Esophagus squamous epithelium (tissue), 5 donors: Measurements from ENCODE around the gene UXT. TPM values are rescaled to one million over a fixed set of nuclear protein-coding genes. Genes with fewer than 3 reads are reported as not detected.
"Not testable (repeated sequence)": the region's sequence is repeated elsewhere in the genome, so short reads cannot be mapped to it uniquely, and the experiment has no call there.

ENCODE experiments used
- DNase-seq: peaks from one replicate; lab custom pipeline; 2025; lab: John Stamatoyannopoulos, UW
- H3K27ac ChIP-seq, 4 donors: fragments of 200-600 bp; sonication (generic); one replicate each; pipeline ENCODE4 v1.5.1; 2016 to 2019; ENCODE audit warnings: mild to moderate bottlenecking in 1 of 4
- H3K27me3 ChIP-seq, 4 donors: fragments of 200-600 bp; sonication (generic); 1 replicate in 3 of 4; 2 replicates in 1 of 4; pipeline versions ENCODE4 v1.5.1 to v1.6.0; 2017 to 2021; ENCODE audit warnings: antibody characterized with exemption in 1 of 4
- H3K36me3 ChIP-seq, 3 donors: fragments of 200-600 bp; sonication (generic); one replicate each; pipeline ENCODE4 v1.5.1; 2016 to 2019
- H3K4me1 ChIP-seq, 3 donors: fragments of 200-600 bp; sonication (generic); one replicate each; pipeline ENCODE4 v1.5.1; 2017 to 2019
- H3K4me3 ChIP-seq, 4 donors: fragments of 200-600 bp; sonication (generic); 1 replicate in 3 of 4; 2 replicates in 1 of 4; pipeline ENCODE4 v1.5.1; 2016 to 2019; ENCODE audit warnings: mild to moderate bottlenecking in 2 of 4, moderate library complexity in 1 of 4
- H3K9me3 ChIP-seq, 3 donors: fragments of 200-600 bp; sonication (generic); one replicate each; pipeline ENCODE4 v1.5.1; 2016 to 2019
- CTCF ChIP-seq, 6 experiments: fragments of 450-650 bp in 4 of 6; fragments of 200-600 bp in 2 of 6; sonication (generic) in 2 of 6; IDR thresholded peaks; one replicate each; pipeline ENCODE4 v1.5.1; 2016 to 2019; ENCODE audit warnings: antibody characterized with exemption in 6 of 6, mild to moderate bottlenecking in 4 of 6, moderate library complexity in 4 of 6
- POLR2A ChIP-seq, 4 donors: fragments of 450-650 bp; IDR thresholded peaks; one replicate each; pipeline ENCODE4 v1.6.1; 2017; ENCODE audit warnings: antibody characterized with exemption in 4 of 4, mild to moderate bottlenecking in 4 of 4, moderate library complexity in 3 of 4
- WGBS, 2 donors: methylation state at CpG; one replicate each; pipeline ENCODE4 v1.1.5; 2018; 5-methylcytosine and 5-hydroxymethylcytosine counted together
- intact Hi-C: fragments of 100-400 bp; cut with DNase I; formaldehyde crosslinking; loops from one replicate; pipeline ENCODE4 v1.15.0; 2022
- total RNA-seq, 4 donors: library from RNA; depleted of rRNA; stranded (reverse); fragments of >200 nt; gene quantifications; one replicate each; pipeline ENCODE4 v1.1.0, GENCODE V29; 2016
- donor health status: DM: yes; HTN: yes; CAD: no.

UXT gene
- total RNA-seq, 4 donors from 2014 or later: 44.1 to 128 (median 87.8) TPM

GRCh38 chrX:47697181-47697580 lies 38.2 kb upstream of the UXT start:
- intact Hi-C loops: no loop called here
- H3K9me3 ChIP-seq: no peaks in the 10 kb centered on the region
- no peaks in the 10 kb centered on the region for H3K36me3 ChIP-seq
- H3K27ac ChIP-seq: no peak overlapping the region
- peaks cover 0 to 5% (median 2%) of the 10 kb centered on the region in 4 donors for H3K27me3 ChIP-seq
- no peak overlapping the region for H3K4me3 ChIP-seq
- no peaks in the 10 kb centered on the region for H3K4me1 ChIP-seq
- no peak for TF ChIP-seq CTCF (IDR thresholded peaks at IDR 0.05)
- no peak for TF ChIP-seq POLR2A (IDR thresholded peaks at IDR 0.05)
- no peak for DNase-seq
- 58 to 83% methylated on average over 1 of the region's 1 CpG for WGBS, 2 donors

- intact Hi-C loops: no loop called here
- no peaks in the 10 kb centered on the region for H3K36me3 ChIP-seq
- 58% methylated on average over 2 of the region's 2 CpGs; no CpG with 5 or more reads in 1 of the 2 donors for WGBS, 2 donors
Observed at GRCh38 chrX:47690175-47690574, 31.2 kb upstream of the UXT start.

GRCh38 chrX:47687263-47687662 lies 28.3 kb upstream of the UXT start:
- intact Hi-C loops: no loop called here
- Histone ChIP-seq H3K27ac (no peak overlapping the region), H3K4me1 (no peaks in the 10 kb centered on the region), H3K4me3 (no peak overlapping the region), H3K27me3 (no peaks in the 10 kb centered on the region), H3K36me3 (no peaks in the 10 kb centered on the region), H3K9me3 (no peaks in the 10 kb centered on the region)
- DNase-seq: no peak
- TF ChIP-seq POLR2A (IDR thresholded peaks at IDR 0.05) (no peak), CTCF (IDR thresholded peaks at IDR 0.05) (no peak)
- WGBS, 2 donors: 53 to 73% methylated on average over 2 to 3 of the region's 6 CpGs

More at GRCh38 chrX:47690175-47690574, 31.2 kb upstream of the UXT start:
- H3K9me3 ChIP-seq: no peaks in the 10 kb centered on the region
- no peak overlapping the region for H3K4me3 ChIP-seq
- no peak overlapping the region for H3K27ac ChIP-seq
- TF ChIP-seq CTCF (IDR thresholded peaks at IDR 0.05) (no peak), POLR2A (IDR thresholded peaks at IDR 0.05) (no peak)
- H3K27me3 ChIP-seq: peaks cover 0 to 4% (median 0%) of the 10 kb centered on the region in 4 donors
- H3K4me1 ChIP-seq: no peaks in the 10 kb centered on the region
- DNase-seq: no peak

- Histone ChIP-seq H3K27ac (no peak overlapping the region), H3K9me3 (no peaks in the 10 kb centered on the region), H3K36me3 (no peaks in the 10 kb centered on the region), H3K4me3 (no peak overlapping the region), H3K27me3 (no peaks in the 10 kb centered on the region), H3K4me1 (no peaks in the 10 kb centered on the region)
- intact Hi-C loops: no loop called here
- TF ChIP-seq POLR2A (IDR thresholded peaks at IDR 0.05): no peak
- no peak for TF ChIP-seq CTCF (IDR thresholded peaks at IDR 0.05)
- no peak for DNase-seq
- WGBS, 2 donors: 17 to 46% methylated on average over 2 to 3 of the region's 3 CpGs
Observed at GRCh38 chrX:47683829-47684205, 24.8 kb upstream of the UXT start.

- H3K4me1 ChIP-seq: no peaks in the 10 kb centered on the region
- 84% methylated on average over 9 of the region's 14 CpGs; no CpG with 5 or more reads in 1 of the 2 donors for WGBS, 2 donors
- H3K36me3 ChIP-seq: no peaks in the 10 kb centered on the region
- no peak overlapping the region for H3K4me3 ChIP-seq
- H3K27me3 ChIP-seq: no peaks in the 10 kb centered on the region
- no peak overlapping the region for H3K27ac ChIP-seq
- TF ChIP-seq CTCF (IDR thresholded peaks at IDR 0.05) (no peak), POLR2A (IDR thresholded peaks at IDR 0.05) (no peak)
- H3K9me3 ChIP-seq: no peaks in the 10 kb centered on the region
- intact Hi-C loops: no loop called here
- no peak for DNase-seq
Observed at GRCh38 chrX:47683184-47683828, 24.3 kb upstream of the UXT start.

- H3K27me3 ChIP-seq, H3K27ac ChIP-seq, H3K36me3 ChIP-seq, H3K4me3 ChIP-seq, H3K4me1 ChIP-seq, DNase-seq, intact Hi-C loops, H3K9me3 ChIP-seq: not testable (repeated sequence)
- 61 to 62% methylated on average over 5 to 7 of the region's 7 CpGs for WGBS, 2 donors
Observed at GRCh38 chrX:47675959-47676859, 17.2 kb upstream of the UXT start.
